Left colon (tissue), 2 donors: ENCODE results near the gene GFOD2. TPM values are rescaled to one million over a fixed set of nuclear protein-coding genes. Genes with fewer than 3 reads are reported as not detected.

ENCODE experiments used
- ATAC-seq: fragments of 200-7000 bp; cut with Tn5 transposase; one replicate; pipeline ENCODE4 v1.9.1; 2020; ENCODE audit warnings: mild to moderate bottlenecking, moderate library complexity
- DNase-seq, 2 donors: peaks; one replicate each; pipeline ENCODE4 v3.0.0-alpha.2; 2020
- intact Hi-C, 2 donors: fragments of 100-400 bp; cut with DNase I in 1 of 2; cut with micrococcal nuclease in 1 of 2; formaldehyde crosslinking; loops; one replicate each; pipeline versions ENCODE4 v1.11.2 to v1.14.0; 2022; cut with DNase I, micrococcal nuclease
- total RNA-seq, 2 donors: library from RNA; stranded (reverse); fragmentation: NEBNext Ultra II Directional; extraction: Animal tissue kit (Norgen Biotek cat#: 25700); gene quantifications; one replicate each; pipeline ENCODE4 v1.2.1, GENCODE V29; 2021
- donor health status: DM: no; HTN: no; CAD: no.
- donor health status: DM: yes; HTN: yes; CAD: no.

The GFOD2 gene
- total RNA-seq, 2 donors from 2014 or later, result 26.8 to 28.7 TPM

DNA sequence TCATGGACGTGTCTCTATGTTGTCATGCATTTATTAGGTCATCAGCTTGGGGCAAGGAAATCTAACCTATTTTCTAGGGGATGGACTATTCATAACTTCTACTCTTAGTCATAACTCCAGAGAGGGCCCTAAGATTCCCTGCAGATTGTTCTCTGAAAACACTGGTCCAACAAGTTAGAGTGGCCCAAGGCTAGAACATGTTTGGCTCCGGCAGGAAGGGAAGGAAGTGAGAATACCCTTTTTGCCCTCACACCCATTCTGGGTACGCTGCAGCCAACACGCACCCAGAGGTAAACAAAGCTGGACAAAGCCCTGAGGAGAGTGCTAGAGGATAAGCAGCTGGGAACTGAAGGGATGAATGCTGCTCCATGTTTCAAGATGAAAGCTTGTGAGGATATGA, 42.6 kb downstream of the GFOD2 start:
- ATAC-seq (no peak), DNase-seq (no peak)
- intact Hi-C loops, result loop anchor here in 1 of 2 donors (10.0 kb wide), 1 partner anchor 128 kb away; the partner anchor contains the start of genes RANBP10 and TSNAXIP1

GRCh38 chr16:67675999-67676398, 43.1 kb downstream of the GFOD2 start:
- intact Hi-C loops, result loop anchor here in 1 of 2 donors (10.0 kb wide), 1 partner anchor 129 kb away; the partner anchor contains the start of genes RANBP10 and TSNAXIP1
- ATAC-seq (no peak), DNase-seq (no peak)

DNA sequence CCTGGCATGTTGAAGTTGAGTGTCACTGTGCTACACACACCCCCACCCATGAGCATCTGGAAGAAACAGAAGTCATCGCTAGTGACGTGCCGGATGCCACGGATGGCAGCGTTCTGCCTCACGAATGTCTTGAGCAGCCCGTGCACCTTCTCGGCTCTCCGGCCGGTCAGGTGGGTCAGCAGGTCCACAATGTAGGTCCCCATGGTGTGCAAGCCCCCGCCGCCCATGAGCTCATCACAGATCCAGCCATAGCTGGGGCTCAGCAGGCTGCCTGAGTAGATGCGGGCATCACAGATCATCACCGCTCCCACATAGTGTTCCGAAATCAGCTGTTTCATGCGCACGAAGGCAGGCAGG, 43.6 kb downstream of the GFOD2 start:
- no peak for DNase-seq
- no peak for ATAC-seq
- intact Hi-C loops, result loop anchor here in 1 of 2 donors (10.0 kb wide), 1 partner anchor 129 kb away; the partner anchor contains the start of genes RANBP10 and TSNAXIP1

- no peak for DNase-seq
- intact Hi-C loops, result loop anchor here in 1 of 2 donors (10.0 kb wide), 1 partner anchor 130 kb away; the partner anchor contains the start of genes RANBP10 and TSNAXIP1
- peak; percentile 42 for ATAC-seq
Measured at GRCh38 chr16:67674851-67675578, 44.1 kb downstream of the GFOD2 start.

GRCh38 chr16:67673712-67674580, 45.2 kb downstream of the GFOD2 start:
- peak; percentile 67 for ATAC-seq
- DNase-seq, result peak; percentile 83
- intact Hi-C loops, result loop anchor here in 1 of 2 donors (10.0 kb wide), 1 partner anchor 131 kb away; the partner anchor contains the start of genes RANBP10 and TSNAXIP1

DNA sequence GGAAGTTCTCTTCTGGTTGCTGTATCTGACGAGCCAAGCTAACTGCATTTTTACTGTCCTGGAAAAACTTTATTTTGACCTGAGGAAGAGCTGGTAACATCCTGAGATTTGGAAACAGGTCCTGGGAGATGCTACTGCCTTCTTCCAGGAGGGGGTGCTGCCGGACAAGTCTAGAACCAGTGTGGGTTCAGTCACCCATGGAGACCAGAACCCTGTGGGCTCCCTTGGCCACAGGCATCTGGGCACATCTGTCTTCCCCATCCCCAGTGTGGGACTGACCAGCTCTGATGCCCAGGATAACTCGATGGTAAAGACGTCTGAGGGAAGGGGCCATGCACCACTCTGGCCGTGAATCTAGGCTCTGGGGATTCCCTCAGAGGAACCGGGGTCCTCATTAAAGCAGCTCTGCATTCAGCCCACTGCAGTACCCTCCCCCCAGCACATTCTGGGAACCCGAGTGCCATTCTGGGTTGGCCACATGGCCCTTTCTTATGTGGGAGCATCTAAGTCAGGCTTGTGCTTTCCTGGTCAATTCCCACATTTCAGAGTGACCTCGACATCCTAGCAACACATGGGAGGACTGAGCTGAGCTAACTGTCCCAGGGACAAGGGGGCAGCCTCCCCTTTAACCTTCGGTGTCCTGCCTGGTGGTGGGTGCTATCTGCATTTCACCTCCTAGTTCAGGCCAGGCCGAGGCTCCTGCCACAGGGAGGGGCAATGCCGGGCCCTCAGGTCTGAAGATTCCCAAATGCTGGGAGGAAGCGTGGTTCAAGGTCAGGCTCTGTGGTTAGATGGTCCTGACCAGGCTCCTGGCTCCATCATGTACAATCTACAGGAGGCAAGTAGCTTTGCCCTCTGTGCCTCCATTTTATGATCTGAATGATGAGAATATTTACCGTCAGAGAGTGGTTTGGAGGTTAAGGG, 46.1 kb downstream of the GFOD2 start:
- DNase-seq, result peak; percentile 74 to 79
- peak; percentile 57 for ATAC-seq
- intact Hi-C loops, result loop anchor here in 1 of 2 donors (10.0 kb wide), 1 partner anchor 132 kb away; the partner anchor contains the start of genes RANBP10 and TSNAXIP1

GRCh38 chr16:67672306-67672705, 46.8 kb downstream of the GFOD2 start:
- ATAC-seq, result no peak
- DNase-seq, result no peak
- intact Hi-C loops, result loop anchor here in 1 of 2 donors (10.0 kb wide), 1 partner anchor 132 kb away; the partner anchor contains the start of genes RANBP10 and TSNAXIP1

GRCh38 chr16:67669499-67670101, 49.5 kb downstream of the GFOD2 start:
- ATAC-seq (no peak), DNase-seq (no peak)
- intact Hi-C loops, result loop anchor here in 1 of 2 donors (5.0 to 10.0 kb wide), 2 partner anchors 135 to 147 kb away; partner anchors contain the start of genes RANBP10 and TSNAXIP1

DNA sequence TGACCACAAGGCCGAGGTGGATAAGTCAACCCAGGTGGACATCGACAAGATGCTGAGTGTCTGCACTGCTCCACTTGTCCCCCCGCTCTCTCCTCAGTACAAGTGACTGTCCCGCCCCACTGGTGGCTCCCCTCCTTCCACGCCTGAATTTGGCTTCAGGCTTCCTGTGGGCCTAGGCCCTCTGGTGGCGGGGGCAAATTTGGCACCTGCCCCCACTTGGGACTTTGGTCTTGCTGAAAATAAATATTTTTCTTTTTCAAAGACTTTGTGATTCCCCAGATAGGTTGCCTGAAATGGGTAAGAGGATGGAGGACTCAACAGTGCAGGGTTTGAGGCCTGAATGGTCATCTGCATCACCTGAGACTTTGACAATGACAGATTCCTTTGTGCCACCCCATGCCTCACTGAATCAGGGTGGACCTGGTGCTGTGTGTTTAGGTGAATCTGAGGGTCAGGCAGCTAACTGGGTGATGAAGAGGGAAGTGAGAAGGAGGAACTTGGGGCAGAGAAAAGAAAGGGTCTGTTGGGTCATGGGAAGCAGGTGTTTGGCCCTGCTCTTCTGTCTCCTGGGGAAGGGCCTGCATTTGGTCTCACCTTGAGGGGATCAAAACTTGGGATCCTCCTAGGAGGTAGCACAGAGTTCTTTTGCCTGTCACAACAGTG, 50.5 kb downstream of the GFOD2 start:
- ATAC-seq, result no peak
- intact Hi-C loops, result loop anchor here in 1 of 2 donors (5.0 kb wide), 1 partner anchor 146 kb away; no protein-coding TSS in a partner anchor
- DNase-seq, result no peak

- intact Hi-C loops, result loop anchor here in 1 of 2 donors (5.0 kb wide), 1 partner anchor 146 kb away; no protein-coding TSS in a partner anchor
- peak; percentile 85 for DNase-seq
Measured at GRCh38 chr16:67667817-67668494, 51.2 kb downstream of the GFOD2 start.

GRCh38 chr16:67667453-67667816, 51.7 kb downstream of the GFOD2 start:
- no peak for ATAC-seq
- intact Hi-C loops, result loop anchor here in 1 of 2 donors (5.0 kb wide), 1 partner anchor 145 kb away; no protein-coding TSS in a partner anchor
- DNase-seq, result peak in 1 of 2 donors; percentile 25

More at GRCh38 chr16:67667817-67668494, 51.2 kb downstream of the GFOD2 start:
- ATAC-seq, result peak; percentile 78

GRCh38 chr16:67666559-67667452, 52.3 kb downstream of the GFOD2 start, which contains the start of the genes C16orf86 and ENKD1:
TSS of gene C16orf86 (plus strand) at chr16:67666814. CDS start at chr16:67666971, 157 bp downstream.
TSS of gene ENKD1 (minus strand) at chr16:67666750. CDS start at chr16:67666442, 308 bp downstream.
- DNase-seq (peak; percentile 84 to 88), ATAC-seq (peak; percentile 71)
- intact Hi-C loops, result loop anchor here in 1 of 2 donors (5.0 kb wide), 1 partner anchor 145 kb away; no protein-coding TSS in a partner anchor

DNA sequence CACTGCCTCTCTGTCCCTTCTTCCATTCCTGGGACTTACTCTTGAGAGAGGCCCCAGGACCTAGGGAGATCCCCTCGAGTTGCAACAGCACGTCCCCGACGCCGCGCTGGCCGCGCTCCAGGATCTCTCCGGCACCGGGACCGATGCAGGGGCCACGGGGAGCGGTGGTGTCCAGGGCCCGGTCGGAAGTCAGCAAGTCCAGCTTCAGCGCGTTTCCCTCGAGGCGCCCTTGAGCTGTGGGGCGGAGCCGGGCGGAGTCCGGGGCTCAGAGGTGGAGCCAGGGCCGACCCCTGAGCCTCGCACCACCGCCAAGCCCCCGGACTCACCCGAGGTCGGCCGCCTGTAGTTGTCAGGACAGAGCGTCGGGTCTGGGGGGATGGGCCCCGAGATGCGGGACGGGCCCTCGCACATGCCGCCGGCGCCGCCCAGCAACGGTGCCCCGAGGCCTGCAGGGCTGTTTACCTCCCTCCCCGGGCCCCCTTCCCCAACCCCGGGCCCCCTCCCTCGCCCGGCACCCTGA, 53.0 kb downstream of the GFOD2 start:
- peak; percentile 22 for ATAC-seq
- DNase-seq, result peak; percentile 48 to 50
- intact Hi-C loops, result loop anchor here in 1 of 2 donors (5.0 kb wide), 1 partner anchor 144 kb away; no protein-coding TSS in a partner anchor

GRCh38 chr16:67665598-67665997, 53.5 kb downstream of the GFOD2 start:
- no peak for ATAC-seq
- DNase-seq, result no peak
- intact Hi-C loops, result loop anchor here in 1 of 2 donors (5.0 kb wide), 1 partner anchor 143 kb away; no protein-coding TSS in a partner anchor

DNA sequence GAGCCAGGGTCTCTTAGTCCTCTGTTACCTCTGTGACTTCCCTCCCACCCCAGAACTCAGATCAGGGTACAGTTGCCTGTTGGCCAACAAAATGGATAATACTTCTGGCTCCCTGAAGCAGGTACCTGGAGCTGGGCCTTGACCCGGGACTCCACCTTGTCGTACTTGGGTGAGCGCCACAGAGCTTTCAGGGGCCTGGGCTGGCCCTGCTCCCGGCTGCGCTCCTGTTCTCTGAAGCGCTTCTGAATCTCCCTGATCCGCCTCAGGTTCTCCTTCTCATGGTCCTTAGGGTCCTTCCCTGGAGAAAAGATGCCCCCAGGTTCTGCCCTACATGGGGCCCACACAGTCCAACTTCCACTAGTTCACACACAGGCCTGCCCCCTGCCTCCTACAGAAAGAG, 54.2 kb downstream of the GFOD2 start:
- no peak for ATAC-seq
- no peak for DNase-seq
- intact Hi-C loops, result loop anchor here in 1 of 2 donors (5.0 kb wide), 1 partner anchor 143 kb away; no protein-coding TSS in a partner anchor
